IMR-90 (cell line): ENCODE results near the gene ACER1. TPM values are rescaled to one million over a fixed set of nuclear protein-coding genes. Genes with fewer than 3 reads are reported as not detected.

Source experiments
- ATAC-seq: fragments of 200-7000 bp; cut with Tn5 transposase; 2 replicates; pipeline ENCODE4 v1.9.1; 2020; ENCODE audit warnings: low read depth, mild to moderate bottlenecking, moderate library complexity
- BruUV-seq: library from RNA; stranded (reverse); fragments of 400-500 nt; replicated peaks from 2 replicates; lab custom pipeline; 2021; lab: Mats Ljungman, UMichigan
- CTCF ChIA-PET: fragments of 300-600 bp; formaldehyde crosslinking; extraction: SDS; loops from one replicate; lab custom pipeline; 2021; ENCODE audit warnings: antibody characterized with exemption; lab: Yijun Ruan, JAX
- POLR2A ChIA-PET: fragments of 300-600 bp; sonication (Branson Sonifier 250); formaldehyde crosslinking; loops from one replicate; lab custom pipeline; 2022; ENCODE audit warnings: antibody characterized with exemption; ENCODE audit not compliant: unreplicated experiment; lab: Charles Lee
- DNase-seq: peaks from one replicate; pipeline ENCODE4 v3.0.0; 2013
- H2AFZ ChIP-seq: replicated peaks from 2 replicates; pipeline ENCODE3; 2013; ENCODE audit warnings: low read length, mild to moderate bottlenecking; ENCODE audit not compliant: poor library complexity
- H2AK5ac ChIP-seq: 2 replicates; pipeline ENCODE4 v1.6.1; 2013; ENCODE audit warnings: low read depth, low read length, inconsistent platforms
- H2AK9ac ChIP-seq: replicated peaks from 2 replicates; pipeline ENCODE3; 2013; ENCODE audit warnings: mild to moderate bottlenecking, low read depth, low read length, moderate library complexity; ENCODE audit not compliant: poor library complexity
- H2BK120ac ChIP-seq: 2 replicates; pipeline ENCODE4 v1.6.1; 2013; ENCODE audit warnings: low read depth, low read length, inconsistent platforms
- H2BK15ac ChIP-seq: 3 replicates; pipeline ENCODE4 v1.6.1; 2013; ENCODE audit warnings: low read depth, low read length, inconsistent platforms
- H2BK20ac ChIP-seq: 2 replicates; pipeline ENCODE4 v1.6.1; 2013; ENCODE audit warnings: low read depth, mild to moderate bottlenecking, inconsistent platforms, low read length, moderate library complexity
- H2BK5ac ChIP-seq: 2 replicates; pipeline ENCODE4 v1.6.1; 2013; ENCODE audit warnings: mild to moderate bottlenecking, low read depth, low read length, inconsistent platforms; ENCODE audit not compliant: poor library complexity, severe bottlenecking
- H3K14ac ChIP-seq: replicated peaks from 2 replicates; pipeline ENCODE4 v1.6.1; 2013; ENCODE audit warnings: low read depth, low read length, inconsistent platforms
- H3K18ac ChIP-seq: 2 replicates; pipeline ENCODE4 v1.6.1; 2013; ENCODE audit warnings: low read depth, low read length, control low read depth
- H3K23ac ChIP-seq: 2 replicates; pipeline ENCODE4 v1.6.1; 2013; ENCODE audit warnings: low read depth, low read length, inconsistent platforms
- H3K27ac ChIP-seq: 2 replicates; pipeline ENCODE4 v1.5.1; 2013; ENCODE audit warnings: mild to moderate bottlenecking, control low read depth, low read length; ENCODE audit not compliant: insufficient read depth
- H3K27me3 ChIP-seq: 2 replicates; pipeline ENCODE4 v1.6.1; 2013; ENCODE audit warnings: low read length; ENCODE audit not compliant: control insufficient read depth, insufficient read depth
- H3K36me3 ChIP-seq: 2 replicates; pipeline ENCODE4 v1.6.1; 2013; ENCODE audit warnings: low read length, mixed read lengths; ENCODE audit not compliant: control insufficient read depth, insufficient read depth
- H3K4ac ChIP-seq: 2 replicates; pipeline ENCODE4 v1.6.1; 2013; ENCODE audit warnings: low read depth, low read length, inconsistent platforms
- H3K4me1 ChIP-seq: 2 replicates; pipeline ENCODE4 v1.6.1; 2013; ENCODE audit warnings: low read length, mixed read lengths; ENCODE audit not compliant: control insufficient read depth, insufficient read depth
- H3K4me2 ChIP-seq: 2 replicates; pipeline ENCODE4 v1.6.1; 2013; ENCODE audit warnings: low read depth, mild to moderate bottlenecking, control low read depth, low read length, moderate library complexity
- H3K4me3 ChIP-seq: 2 replicates; pipeline ENCODE4 v1.5.1; 2013; ENCODE audit warnings: low read depth, mild to moderate bottlenecking, control low read depth, low read length, moderate library complexity; ENCODE audit not compliant: insufficient read depth
- H3K56ac ChIP-seq: 2 replicates; pipeline ENCODE4 v1.6.1; 2013; ENCODE audit warnings: low read length, inconsistent platforms; ENCODE audit not compliant: insufficient read depth; ENCODE audit errors: extremely low read depth
- H3K79me1 ChIP-seq, 2 experiments: 2 replicates each; pipeline ENCODE4 v1.6.1; 2013; ENCODE audit warnings: low read length in 2 of 2, inconsistent platforms in 1 of 2, low read depth in 1 of 2
- H3K9ac ChIP-seq: 2 replicates; pipeline ENCODE4 v1.6.1; 2013; ENCODE audit warnings: low read depth, low read length, control low read depth
- H3K9me1 ChIP-seq: 2 replicates; pipeline ENCODE4 v1.6.1; 2013; ENCODE audit warnings: low read length, inconsistent platforms; ENCODE audit not compliant: insufficient read depth
- H3K9me3 ChIP-seq: 2 replicates; pipeline ENCODE4 v1.6.1; 2013; ENCODE audit warnings: low read length; ENCODE audit not compliant: control insufficient read depth, insufficient read depth
- H4K20me1 ChIP-seq: 2 replicates; pipeline ENCODE4 v1.6.1; 2013; ENCODE audit warnings: low read length, inconsistent platforms; ENCODE audit not compliant: insufficient read depth
- H4K5ac ChIP-seq: 2 replicates; pipeline ENCODE4 v1.6.1; 2013; ENCODE audit warnings: mild to moderate bottlenecking, low read depth, low read length, control low read depth
- H4K8ac ChIP-seq, 2 experiments: 2 replicates each; pipeline ENCODE4 v1.6.1; 2013; ENCODE audit warnings: low read depth in 2 of 2, low read length in 2 of 2, control low read depth in 1 of 2, inconsistent platforms in 1 of 2
- H4K91ac ChIP-seq: 2 replicates; pipeline ENCODE4 v1.6.1; 2013; ENCODE audit warnings: low read depth, low read length, inconsistent platforms; ENCODE audit not compliant: insufficient read depth
- CHD1 ChIP-seq: IDR thresholded peaks from 2 replicates; pipeline ENCODE4 v1.6.1; 2012; ENCODE audit warnings: low read depth, low read length, improper control_type of control experiment
- CTCF ChIP-seq: conservative IDR thresholded peaks from 2 replicates; pipeline ENCODE4 v1.5.1; 2012; ENCODE audit warnings: mild to moderate bottlenecking, low read depth, low read length, improper control_type of control experiment
- MAZ ChIP-seq: IDR thresholded peaks from 2 replicates; pipeline ENCODE4 v1.6.1; 2012; ENCODE audit warnings: low read depth, mild to moderate bottlenecking, low read length, improper control_type of control experiment, moderate library complexity, borderline replicate concordance
- MXI1 ChIP-seq: IDR thresholded peaks from 2 replicates; pipeline ENCODE4 v1.6.1; 2012; ENCODE audit warnings: low read depth, mild to moderate bottlenecking, low read length, moderate library complexity, borderline replicate concordance
- NFE2L2 ChIP-seq: fragments of 150-350 bp; IDR thresholded peaks from 2 replicates; pipeline ENCODE4 v1.6.1; 2016; ENCODE audit warnings: low read depth, mild to moderate bottlenecking, low read length
- POLR2A ChIP-seq: IDR thresholded peaks from 2 replicates; pipeline ENCODE4 v1.6.1; 2012; ENCODE audit warnings: mild to moderate bottlenecking, low read depth, low read length
- RAD21 ChIP-seq: IDR thresholded peaks from 2 replicates; pipeline ENCODE4 v1.6.1; 2012; ENCODE audit warnings: low read length, improper control_type of control experiment
- RCOR1 ChIP-seq: IDR thresholded peaks from 2 replicates; pipeline ENCODE4 v1.6.1; 2012; ENCODE audit warnings: mild to moderate bottlenecking, low read length, improper control_type of control experiment; ENCODE audit not compliant: insufficient replicate concordance
- WGBS, 2 experiments: methylation state at CpG; one replicate each; pipeline versions ENCODE4 v1.1.5 to v1.1.7; 2013; ENCODE audit warnings: missing lambda C conversion rate in 2 of 2; ENCODE audit not compliant: insufficient read length in 1 of 2; ENCODE audit errors: extremely low coverage in 2 of 2; 5-methylcytosine and 5-hydroxymethylcytosine counted together
- dilution Hi-C: fragments of 300-500 bp; cut with HindIII; formaldehyde crosslinking; loops from one replicate; pipeline ENCODE4 v1.14.3; 2018; ENCODE audit warnings: low sequenced_read_pairs; ENCODE audit not compliant: unreplicated experiment
- in situ Hi-C: fragments of 300-500 bp; cut with MboI; formaldehyde crosslinking; loops from 3 replicates; pipeline ENCODE4 v1.14.3; 2019; ENCODE audit warnings: low sequenced_read_pairs, inconsistent platforms, mixed read lengths
- intact Hi-C: fragments of 100-400 bp; cut with micrococcal nuclease; formaldehyde crosslinking; loops from 2 replicates; pipeline ENCODE4 v1.10.0; 2022
- polyA plus RNA-seq, 3 experiments: library from polyadenylated mRNA; depleted of rRNA; stranded (reverse); fragments of >200 nt; gene quantifications; 2 replicates each; pipeline ENCODE4 v1.2.3, GENCODE V29; 2012; ENCODE audit warnings: low replicate concordance in 1 of 3
- total RNA-seq: library from RNA; depleted of rRNA; stranded (reverse); fragments of >200 nt; gene quantifications from 2 replicates; pipeline ENCODE4 v1.2.3, GENCODE V29; 2012

The ACER1 gene
- total and polyA plus RNA-seq, 2 of the 4 experiments (the other 2 are of a cell fraction): not detected

- no peaks in the 10 kb centered on the region for H3K9me3 ChIP-seq
- H3K4me1 ChIP-seq: peaks cover 65% of the 10 kb centered on the region
- TF ChIP-seq RCOR1 (no peak), CTCF (no peak), CHD1 (no peak), RAD21 (no peak), POLR2A (no peak), MAZ (no peak), MXI1 (no peak), NFE2L2 (no peak)
- no peak overlapping the region for H2BK120ac ChIP-seq
- H2AK5ac ChIP-seq: peak overlapping the region; percentile 78
- ChIA-PET CTCF (no interaction called here), POLR2A (no interaction called here)
- H3K27me3 ChIP-seq: no peaks in the 10 kb centered on the region
- H3K9ac ChIP-seq: no peak overlapping the region
- H4K20me1 ChIP-seq: peaks cover 78% of the 10 kb centered on the region
- no peak overlapping the region for H2BK20ac ChIP-seq
- no peak overlapping the region for H2AK9ac ChIP-seq
- no peak overlapping the region for H3K56ac ChIP-seq
- peak overlapping the region; percentile 88; the same call in 1 of the 2 replicates for H3K27ac ChIP-seq
- H3K4me3 ChIP-seq: no peak overlapping the region
- dilution Hi-C loops (no loop called here), in situ Hi-C loops (loop anchor here (10.0 kb wide), 1 partner anchor 50 kb away; no protein-coding TSS in a partner anchor), intact Hi-C loops (no loop called here)
- peaks cover 37 to 86% of the 10 kb centered on the region in 2 experiments for H3K79me1 ChIP-seq
- ATAC-seq (no peak), DNase-seq (no peak)
- H3K18ac ChIP-seq: no peak overlapping the region
- peak overlapping the region; percentile 23; the same call in 1 of the 3 replicates for H2BK15ac ChIP-seq
- H2AFZ ChIP-seq: no peak overlapping the region
- H3K4me2 ChIP-seq: no peak overlapping the region
- peaks cover 52% of the 10 kb centered on the region for H3K9me1 ChIP-seq
- H2BK5ac ChIP-seq: no peak overlapping the region
- H3K4ac ChIP-seq: peak overlapping the region; percentile 96
- WGBS, 2 experiments: 90% methylated on average over 2 of the region's 18 CpGs; no CpG with 5 or more reads in 1 of the 2 experiments
- H3K23ac ChIP-seq: peak overlapping the region; percentile 21; the same call in 1 of the 2 replicates
- H4K5ac ChIP-seq: no peak overlapping the region
- peak overlapping the region in 1 of 2 experiments; percentile 24; a peak in 1 of 4 replicates for H4K8ac ChIP-seq
- peak overlapping the region; percentile 31 for H3K14ac ChIP-seq
- peak overlapping the region; percentile 82; the same call in 1 of the 2 replicates for H4K91ac ChIP-seq
- no TSS peak for BruUV-seq
- peaks cover 5% of the 10 kb centered on the region; the same call in 1 of the 2 replicates for H3K36me3 ChIP-seq
Observed at GRCh38 chr19:6275170-6275744, 58.2 kb downstream of the ACER1 start.
